ENCODE results near the gene NIT2.
"Not testable (repeated sequence)": the region's sequence is repeated elsewhere in the genome, so short reads cannot be mapped to it uniquely, and the experiment has no call there.

Gene NIT2, protein sequence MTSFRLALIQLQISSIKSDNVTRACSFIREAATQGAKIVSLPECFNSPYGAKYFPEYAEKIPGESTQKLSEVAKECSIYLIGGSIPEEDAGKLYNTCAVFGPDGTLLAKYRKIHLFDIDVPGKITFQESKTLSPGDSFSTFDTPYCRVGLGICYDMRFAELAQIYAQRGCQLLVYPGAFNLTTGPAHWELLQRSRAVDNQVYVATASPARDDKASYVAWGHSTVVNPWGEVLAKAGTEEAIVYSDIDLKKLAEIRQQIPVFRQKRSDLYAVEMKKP

DNA sequence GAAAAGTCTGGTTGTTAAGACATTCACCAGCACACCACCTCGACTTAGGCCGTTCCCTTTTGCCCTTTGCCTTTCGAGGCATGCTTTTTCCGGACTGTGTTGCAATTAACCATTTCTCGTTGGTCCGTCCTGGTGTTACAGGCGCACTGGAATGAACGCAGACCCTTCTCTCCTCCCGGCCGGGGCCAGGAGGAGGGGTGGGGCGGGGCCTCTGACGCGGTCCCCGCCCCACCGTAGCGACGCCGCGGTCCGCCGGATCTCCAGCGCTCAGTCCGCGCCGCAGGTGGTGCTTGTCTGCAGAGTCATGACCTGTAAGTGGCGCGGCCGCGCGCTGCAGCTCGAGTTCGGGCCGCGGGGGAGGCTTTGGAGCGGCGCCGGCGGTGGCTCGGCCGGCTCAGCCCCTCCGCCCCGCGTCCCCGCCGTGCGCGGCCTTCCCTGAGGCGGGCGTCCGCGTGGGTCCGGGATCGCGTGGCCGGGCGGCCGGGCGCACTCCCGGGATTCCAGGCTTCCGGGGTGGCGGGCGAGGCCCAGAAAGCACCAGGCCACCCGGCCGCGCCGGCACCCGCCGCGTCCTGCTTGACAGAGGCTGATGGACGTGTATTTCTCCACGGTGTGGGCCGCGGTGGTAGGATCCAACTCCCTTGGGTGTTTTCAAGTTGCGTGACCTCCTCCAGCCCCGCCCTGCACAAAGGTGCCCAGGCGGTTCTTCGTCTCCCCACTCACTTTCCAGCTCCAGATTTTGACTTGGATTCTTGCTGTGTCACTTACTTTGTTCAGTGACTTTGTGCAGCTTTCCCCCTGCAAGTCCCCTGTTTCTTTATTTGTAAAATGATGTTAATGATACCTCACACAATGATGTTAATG lies at the start of gene NIT2:
NIT2 (plus strand) TSS at position 270 of the 864 bp plus-strand sequence; CDS start at position 305, 35 bp downstream.
- DNase-seq (ENCODE audit: low read depth in 2 of 2), result peak; percentile 45 to 73

DNA sequence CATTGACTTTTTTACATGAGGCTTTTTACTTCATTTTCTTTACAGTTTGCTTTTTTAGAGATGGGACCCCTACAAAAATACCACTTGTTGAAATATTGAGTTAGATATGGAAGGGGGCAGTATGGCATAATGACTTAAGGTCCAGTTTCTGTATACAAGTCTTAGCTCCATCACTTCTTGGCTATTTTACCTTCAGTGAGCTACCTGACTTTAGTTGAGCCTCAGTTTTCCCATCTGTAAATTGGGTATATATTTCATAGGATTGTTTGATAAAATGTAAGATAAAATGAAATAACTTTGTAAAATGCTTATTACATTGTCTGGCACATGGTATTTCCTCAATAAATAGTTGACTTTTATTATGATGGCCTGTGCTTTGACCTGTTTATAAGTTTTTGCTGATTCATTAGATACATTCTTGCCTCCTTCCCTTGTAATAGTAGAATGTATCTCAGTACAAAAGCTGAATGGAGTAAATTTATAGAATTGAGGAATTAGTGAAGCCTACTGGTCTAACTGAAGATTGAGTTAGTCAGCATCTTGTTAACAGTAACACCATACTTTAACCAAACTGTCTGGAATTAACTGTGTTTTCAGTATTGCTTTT lies 46.2 kb upstream of the NIT2 start:
- DNase-seq (ENCODE audit: low read depth in 2 of 2), result no peak

DNA sequence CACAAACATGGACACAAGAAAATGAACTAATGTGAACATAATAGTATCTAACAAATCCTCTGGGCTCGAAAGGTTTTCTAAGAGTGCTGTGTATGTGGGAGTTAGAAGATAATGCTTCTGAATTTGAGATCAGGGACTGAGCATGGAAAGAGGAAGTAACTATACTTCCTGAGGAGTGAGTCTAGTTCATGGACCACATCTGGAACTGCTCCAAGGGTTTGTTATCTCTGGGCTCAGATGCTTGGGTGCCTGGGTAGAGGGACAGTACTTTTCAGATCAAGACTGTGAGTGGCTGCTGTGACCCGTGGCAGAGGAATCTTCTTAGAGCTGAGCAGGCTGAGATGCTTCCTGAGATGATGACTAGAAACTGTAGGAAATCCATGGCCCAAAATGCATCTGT lies 45.2 kb upstream of the NIT2 start:
- no peak for DNase-seq (ENCODE audit: low read depth in 2 of 2)

DNA sequence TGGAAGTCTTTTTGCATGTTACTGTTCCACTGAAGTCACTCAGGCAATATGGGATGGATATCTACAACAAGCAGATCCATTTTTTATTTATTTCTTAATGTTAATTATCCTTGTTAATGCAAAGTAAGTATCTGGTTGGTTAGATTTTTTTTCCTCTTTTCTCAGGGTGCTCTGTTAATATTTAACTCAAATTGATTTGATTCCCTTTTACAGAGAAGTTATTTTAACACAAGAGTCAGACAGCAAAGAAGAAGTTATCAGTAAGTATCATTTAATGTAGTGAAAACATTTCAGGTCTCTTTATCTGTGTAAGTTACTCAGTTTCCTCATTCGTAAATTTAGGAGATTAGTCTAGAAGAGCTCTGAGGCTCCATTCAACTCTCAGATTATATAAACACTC lies 39.5 kb upstream of the NIT2 start:
- DNase-seq (ENCODE audit: low read depth in 2 of 2), result no peak

DNA sequence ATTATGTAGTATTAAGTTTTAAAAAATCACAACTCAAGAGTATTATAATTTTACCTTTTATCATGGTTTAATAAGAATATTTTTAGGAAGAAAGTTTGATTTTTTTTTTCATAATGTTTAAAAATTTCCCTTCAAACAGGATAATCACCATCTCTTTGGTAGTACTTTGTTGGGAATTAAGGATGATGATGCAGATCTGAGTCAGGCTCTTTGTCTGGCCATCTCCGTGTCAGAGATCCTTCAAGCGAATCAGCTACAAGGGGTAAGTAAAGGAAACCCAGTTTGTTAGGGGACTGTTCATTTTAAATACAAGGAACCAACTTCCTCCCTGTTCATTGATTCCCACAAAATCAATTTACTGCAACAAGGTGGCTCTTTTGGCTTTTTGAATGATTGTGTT lies 36.8 kb upstream of the NIT2 start:
- no peak for DNase-seq (ENCODE audit: low read depth in 2 of 2)

DNA sequence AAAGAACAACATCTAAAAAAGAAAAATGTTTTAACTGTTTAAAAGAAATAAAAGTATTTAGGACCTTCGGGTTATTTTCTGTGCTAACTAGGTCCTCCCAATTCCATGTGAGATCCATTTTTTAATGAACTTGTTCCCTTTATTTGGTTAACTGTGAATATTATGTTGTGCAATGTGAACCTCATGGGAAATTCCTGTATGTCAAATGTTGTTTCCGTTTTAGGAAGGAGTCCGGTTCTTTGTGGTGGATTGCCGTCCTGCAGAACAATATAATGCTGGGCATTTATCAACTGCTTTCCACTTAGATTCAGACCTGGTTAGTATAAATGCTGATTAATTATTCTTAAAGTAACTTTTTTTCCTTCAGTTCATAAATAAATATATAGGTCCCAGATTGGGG lies 35.5 kb upstream of the NIT2 start:
- DNase-seq (ENCODE audit: low read depth in 2 of 2), result no peak

DNA sequence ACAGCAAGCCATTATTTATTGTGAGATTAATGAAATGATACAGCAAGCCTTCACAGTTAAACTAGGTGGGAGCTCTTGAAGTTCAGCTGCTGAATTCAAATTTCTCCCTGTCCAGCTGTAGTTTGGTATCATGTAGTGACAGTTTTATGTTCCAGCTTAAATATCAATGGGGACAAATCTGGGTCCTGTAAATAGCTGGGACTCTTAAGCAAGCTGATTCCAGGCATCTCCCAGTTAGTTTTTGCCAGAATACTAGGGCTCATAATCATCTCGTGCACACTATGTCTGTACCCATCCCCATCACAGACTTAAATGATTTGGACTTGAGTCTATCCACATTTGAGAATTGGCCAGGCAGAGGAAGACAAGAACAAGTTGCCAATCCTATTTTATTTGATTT lies 27.9 kb upstream of the NIT2 start:
- no peak for DNase-seq (ENCODE audit: low read depth in 2 of 2)

DNA sequence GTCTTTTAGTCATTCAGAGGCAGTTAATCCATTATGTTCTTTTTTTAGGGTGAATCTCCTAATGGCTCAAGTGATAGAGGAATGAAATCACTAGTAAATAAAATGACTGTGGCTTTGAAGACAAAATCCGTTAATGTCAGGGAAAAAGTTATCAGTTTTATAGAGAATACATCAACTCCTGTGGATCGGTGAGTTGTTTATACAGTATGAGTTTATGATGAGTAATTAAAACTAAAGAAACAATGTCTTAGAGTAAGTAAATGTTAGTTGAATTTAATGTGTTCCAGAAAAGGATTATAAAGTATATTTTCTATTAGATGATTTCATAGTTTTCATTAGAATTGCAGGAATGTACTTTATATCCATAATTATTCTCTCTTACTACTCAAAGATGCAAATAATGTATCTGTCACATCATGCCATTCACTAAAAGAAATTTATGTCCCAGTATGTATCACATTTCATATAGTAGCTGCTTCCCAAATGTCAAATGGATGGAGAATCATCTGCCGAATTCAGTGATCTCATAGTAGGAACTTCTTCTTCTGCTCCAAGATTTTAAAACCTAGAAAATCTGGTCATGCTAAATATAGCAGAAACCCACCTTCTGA lies 24.1 kb upstream of the NIT2 start:
- DNase-seq (ENCODE audit: low read depth in 2 of 2), result no peak

DNA sequence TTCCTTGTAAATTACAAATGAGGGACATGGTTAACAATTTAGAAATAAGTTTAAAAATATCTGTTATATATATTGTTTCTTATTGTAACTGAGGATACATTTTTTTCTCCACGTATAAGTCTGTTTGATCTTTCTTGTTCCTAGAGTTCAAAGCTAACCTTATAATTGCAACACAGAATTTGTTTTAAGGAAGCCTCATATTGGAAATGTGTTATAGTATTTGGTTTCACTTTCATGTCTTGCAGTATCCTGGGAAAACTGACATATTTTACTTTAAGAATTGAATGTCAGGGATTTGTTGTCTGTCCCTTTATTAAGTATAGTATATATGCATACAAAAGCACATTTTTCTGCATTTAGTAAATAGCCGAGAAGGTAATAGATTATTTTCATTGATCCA lies 23.5 kb upstream of the NIT2 start:
- DNase-seq (ENCODE audit: low read depth in 2 of 2), result no peak

DNA sequence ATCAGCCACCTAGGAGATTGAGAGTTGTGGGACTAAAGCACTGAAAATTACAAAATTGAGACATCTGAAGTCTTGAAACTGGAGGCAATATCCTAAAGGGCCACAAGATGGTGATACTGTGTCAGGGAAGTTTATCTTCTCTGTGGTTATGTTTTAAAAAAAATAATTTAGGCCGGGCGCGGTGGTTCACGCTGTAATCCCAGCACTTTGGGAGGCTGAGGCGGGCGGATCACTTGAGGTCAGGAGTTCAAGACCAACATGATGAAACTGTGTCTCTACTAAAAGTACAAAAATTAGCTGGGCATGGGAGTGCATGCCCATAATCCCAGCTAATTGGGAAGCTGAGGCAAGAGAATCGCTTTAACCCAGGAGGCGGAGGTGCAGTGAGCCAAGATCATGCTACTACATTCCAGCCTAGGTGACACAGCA lies 17.9 kb upstream of the NIT2 start:
- DNase-seq (ENCODE audit: low read depth in 2 of 2), result no peak

DNA sequence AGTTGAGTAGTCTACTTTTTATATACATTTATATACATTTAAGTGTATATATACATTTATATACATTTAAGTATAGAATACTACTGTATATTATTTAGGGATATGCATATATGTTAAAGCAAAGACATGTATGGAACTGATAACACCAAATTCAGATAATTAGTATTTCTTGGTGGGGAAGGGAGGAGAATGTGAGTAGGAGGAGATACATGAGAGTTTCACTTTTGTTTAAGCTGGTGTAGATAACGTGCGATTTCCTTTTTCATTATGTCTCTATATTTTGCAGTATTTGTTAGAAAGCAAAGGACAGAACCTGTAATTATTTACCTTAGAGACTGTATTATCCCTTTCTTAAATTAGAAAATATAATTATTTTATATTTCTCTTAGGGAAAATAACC lies 16.6 kb upstream of the NIT2 start:
- DNase-seq (ENCODE audit: low read depth in 2 of 2), result no peak

DNA sequence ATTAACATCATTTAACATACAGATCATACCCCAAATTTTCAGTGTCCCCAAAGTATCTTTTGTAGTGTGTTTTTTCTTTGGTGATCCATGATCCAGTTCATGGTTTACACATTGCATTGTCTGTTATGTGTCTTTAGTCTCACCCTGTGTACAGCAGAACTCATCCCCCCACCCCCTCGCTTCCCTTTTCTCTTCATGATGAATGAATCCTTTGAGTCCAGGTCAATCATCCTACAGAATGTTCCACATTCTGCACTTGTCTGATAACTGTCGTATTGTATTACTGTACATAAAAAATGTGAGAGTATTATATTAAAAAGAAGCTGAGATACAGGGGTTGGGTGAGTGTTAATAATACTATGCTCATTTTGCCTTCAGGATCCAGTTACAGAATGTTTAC lies 14.6 kb upstream of the NIT2 start:
- no peak for DNase-seq (ENCODE audit: low read depth in 2 of 2)

DNA sequence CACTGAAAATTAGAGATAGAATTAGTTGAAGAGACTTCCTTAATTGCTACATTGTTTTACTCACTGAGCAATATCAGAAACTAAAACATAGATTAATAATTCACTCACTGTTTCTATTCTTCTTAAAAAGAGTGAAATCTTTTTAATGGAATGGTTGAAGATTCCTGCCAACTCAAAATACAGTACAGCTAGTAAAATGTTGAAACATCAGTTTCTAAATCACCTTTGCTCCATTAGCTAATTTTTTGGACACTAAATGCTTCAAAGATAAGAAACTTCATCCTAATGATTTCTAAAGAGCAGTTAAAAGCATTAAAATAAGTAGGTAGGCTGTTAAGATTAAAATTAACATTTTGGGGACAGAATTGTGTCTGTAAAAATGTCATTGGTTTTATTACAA lies 10.5 kb upstream of the NIT2 start:
- no peak for DNase-seq (ENCODE audit: low read depth in 2 of 2)

DNA sequence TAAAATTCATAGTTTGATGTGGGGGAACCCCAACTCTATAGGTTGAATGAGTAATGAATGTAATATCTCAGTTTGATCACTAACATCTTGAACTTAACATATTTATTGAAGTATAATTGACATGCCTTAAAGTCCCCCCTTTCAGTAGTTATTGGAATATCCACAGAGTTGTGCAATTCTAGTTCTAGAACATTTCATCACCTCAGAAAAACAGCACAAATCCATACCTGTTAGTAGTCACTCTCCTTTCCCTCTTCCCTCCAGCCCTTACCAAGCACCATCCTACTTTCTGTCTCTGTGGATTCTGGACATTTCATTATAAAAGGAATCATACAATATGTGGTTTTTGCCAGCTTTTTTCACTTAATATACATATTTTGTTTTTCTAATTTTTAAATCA lies 8.7 kb upstream of the NIT2 start:
- DNase-seq (ENCODE audit: low read depth in 2 of 2), result no peak

DNA sequence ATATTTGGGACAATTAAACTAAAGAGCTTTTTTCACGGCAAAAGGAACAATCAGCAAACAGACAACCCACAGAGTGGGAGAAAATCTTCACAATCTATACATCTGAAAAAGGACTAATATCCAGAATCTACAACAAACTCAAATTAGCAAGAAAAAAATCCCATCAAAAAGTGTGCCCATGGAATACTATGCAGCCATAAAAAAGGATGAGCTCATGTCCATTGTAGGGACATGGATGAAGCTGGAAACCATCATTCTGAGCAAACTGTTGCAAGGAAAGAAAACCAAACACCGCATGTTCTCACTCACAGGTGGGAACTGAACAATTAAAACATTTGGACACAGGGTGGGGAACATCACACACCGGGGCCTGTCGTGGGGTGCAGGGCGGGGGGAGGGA lies 7.2 kb upstream of the NIT2 start:
- not testable (repeated sequence) for DNase-seq (ENCODE audit: low read depth in 2 of 2)

DNA sequence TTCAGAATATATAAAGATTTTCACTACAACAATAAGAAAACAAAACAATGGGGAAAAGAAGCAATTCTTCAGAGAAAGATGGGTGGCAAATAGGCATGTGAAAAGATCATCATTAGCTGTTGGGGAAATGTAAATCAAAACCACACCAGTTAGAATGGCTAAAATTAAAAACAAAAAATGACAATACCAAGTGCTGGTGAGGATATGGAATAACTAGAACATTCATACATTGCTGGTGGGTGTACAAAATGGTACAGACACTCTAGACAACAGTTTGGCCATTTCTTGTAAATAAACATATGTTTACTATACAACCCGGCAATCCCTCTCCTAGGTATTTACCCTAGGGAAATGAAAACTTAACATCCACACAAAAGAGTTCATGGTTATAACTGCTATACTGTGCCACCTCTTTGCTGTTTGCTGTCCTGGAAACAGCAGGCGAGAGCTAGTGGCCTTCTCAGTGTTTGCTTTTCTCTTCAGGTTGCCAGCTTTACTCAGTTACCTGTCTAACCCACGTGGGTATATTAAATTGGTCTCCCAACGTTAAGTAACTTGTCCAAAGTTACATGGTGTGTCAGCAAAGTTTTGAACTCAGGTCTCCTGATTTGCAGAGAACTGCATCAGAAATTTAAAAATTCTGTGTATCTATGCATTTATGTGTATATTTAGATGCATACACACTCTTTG lies 4.6 kb upstream of the NIT2 start:
- no peak for DNase-seq (ENCODE audit: low read depth in 2 of 2)

DNA sequence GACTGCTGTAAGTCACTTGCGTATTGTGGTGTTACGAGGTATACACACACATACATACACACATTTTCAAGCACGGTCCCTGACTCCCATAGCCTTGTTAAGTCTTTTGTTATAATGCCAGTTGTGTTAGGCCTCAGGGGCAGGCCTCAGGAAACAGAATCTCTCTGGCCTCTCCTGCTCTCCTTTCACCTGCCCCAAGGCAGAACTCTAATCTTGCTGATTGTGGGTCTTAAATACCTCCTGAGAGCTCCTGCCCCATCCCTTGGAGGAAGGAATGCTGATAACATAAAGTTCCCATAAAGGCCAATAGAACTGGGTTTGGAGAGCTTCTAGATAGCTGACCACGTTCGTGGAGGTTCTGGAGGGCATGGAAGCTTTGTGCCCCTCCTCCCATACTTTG lies 3.9 kb upstream of the NIT2 start:
- no peak for DNase-seq (ENCODE audit: low read depth in 2 of 2)

DNA sequence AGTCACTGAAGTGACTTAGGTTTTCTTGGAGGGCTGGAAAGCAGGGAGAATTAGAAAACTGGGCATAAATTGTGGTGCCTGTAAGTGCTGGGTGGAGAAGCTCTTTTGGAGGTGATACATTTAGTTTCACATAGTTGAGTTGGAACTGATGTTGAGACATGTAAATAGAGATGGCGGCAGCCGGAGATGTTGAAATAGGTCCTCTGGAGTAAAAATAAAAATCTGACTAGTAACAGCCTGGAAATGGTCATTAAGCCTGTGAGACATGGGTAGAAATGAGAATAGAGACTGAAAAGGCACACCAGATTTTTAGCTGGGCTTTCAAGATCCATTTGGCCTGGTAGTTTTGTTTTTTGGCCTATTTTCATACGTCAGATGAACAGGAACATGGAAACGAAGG lies 2.9 kb upstream of the NIT2 start:
- no peak for DNase-seq (ENCODE audit: low read depth in 2 of 2)

DNA sequence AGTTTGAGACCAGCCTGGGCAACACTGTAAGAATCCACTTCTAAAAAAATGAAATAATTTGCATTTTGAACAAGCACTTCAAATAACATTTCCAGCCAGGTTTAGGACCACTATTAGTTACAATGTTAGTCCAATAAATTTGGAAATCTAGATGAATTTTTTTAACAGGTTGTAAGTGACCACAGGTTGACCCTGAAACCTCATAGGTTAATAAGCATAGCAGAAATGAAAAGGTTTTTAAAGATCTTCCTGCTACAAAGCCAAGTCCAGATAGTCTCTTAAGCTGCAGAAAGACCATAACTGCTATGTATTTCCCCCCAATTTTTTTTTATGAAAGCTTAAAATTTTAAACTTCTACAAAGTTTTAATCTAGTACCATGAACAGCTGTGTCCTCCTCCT lies 1.5 kb upstream of the NIT2 start:
- DNase-seq (ENCODE audit: low read depth in 2 of 2), result no peak

DNA sequence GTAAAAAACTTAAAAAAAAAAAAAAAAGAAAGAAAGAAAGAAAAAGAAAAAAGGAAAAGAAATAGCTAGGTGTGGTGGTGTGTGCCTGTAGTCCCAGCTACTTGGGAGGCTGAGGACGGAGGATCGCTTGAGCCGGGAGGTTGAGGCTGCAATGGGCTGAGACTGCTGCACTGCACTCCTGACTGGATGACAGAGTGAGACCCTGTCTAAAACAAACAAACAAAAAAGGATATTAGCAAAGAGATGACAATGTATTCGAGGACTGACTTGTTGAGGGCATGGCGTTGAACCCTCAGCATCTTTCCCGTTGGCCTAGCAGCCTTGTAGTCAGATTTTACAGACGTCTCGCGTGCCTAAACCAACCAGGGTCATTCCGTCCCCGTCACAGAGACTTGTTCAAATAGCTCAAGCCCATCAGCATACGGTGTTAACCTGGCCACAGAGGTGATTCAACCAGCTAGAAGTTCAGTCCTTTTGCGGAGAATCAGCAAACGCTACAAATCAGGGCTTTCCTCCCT lies 528 bp upstream of the NIT2 start:
- no peak for DNase-seq (ENCODE audit: low read depth in 2 of 2)

DNA sequence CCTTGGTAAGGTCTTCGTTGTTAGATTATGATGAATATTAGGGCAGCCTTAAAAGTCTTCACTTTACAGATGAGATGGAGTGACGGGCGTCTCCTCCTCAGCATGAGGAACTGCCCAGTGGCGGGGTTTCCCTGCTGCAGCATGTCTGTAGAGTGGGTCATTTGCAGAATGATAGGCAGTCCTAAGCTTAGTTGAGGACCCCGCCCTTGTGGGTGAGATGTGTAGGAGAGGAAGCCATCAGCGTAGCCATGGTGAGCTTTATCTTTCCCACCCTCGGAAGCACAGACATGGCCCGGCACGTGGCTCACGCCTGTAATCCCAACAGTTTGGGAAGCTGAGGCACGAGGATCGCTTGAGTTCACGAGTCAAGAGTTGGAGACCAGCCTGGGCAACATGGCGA lies 877 bp downstream of the NIT2 start:
- DNase-seq (ENCODE audit: low read depth in 2 of 2), result peak in 1 of 2 donors; percentile 7

DNA sequence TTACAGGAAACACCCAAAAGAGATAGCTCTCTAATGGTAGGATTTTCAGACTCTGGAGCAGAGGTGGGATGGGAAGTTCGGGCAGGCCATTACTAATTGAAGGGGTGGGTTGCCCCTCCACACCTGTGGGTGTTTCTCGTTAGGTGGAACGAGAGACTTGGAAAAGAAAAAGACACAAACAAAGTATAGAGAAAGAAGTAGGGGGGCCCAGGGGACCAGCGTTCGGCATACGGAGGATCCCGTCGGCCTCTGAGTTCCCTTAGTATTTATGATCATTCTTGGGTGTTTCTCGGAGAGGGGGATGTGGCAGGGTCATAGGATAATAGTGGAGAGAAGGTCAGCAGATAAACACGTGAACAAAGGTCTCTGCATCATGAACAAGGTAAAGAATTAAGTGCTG lies 1.7 kb downstream of the NIT2 start:
- DNase-seq (ENCODE audit: low read depth in 2 of 2), result not testable (repeated sequence)

Measured in stimulated activated CD8-positive, alpha-beta memory T cell treated with anti-CD3 and anti-CD28 coated beads, Interleukin-7, amount 100 ng/mL, for 4 hours (primary cell).